ENCODE data around the gene SAMD10.
"Not testable (repeated sequence)": the region's sequence is repeated elsewhere in the genome, so short reads cannot be mapped to it uniquely, and the experiment has no call there.

Gene SAMD10

DNA sequence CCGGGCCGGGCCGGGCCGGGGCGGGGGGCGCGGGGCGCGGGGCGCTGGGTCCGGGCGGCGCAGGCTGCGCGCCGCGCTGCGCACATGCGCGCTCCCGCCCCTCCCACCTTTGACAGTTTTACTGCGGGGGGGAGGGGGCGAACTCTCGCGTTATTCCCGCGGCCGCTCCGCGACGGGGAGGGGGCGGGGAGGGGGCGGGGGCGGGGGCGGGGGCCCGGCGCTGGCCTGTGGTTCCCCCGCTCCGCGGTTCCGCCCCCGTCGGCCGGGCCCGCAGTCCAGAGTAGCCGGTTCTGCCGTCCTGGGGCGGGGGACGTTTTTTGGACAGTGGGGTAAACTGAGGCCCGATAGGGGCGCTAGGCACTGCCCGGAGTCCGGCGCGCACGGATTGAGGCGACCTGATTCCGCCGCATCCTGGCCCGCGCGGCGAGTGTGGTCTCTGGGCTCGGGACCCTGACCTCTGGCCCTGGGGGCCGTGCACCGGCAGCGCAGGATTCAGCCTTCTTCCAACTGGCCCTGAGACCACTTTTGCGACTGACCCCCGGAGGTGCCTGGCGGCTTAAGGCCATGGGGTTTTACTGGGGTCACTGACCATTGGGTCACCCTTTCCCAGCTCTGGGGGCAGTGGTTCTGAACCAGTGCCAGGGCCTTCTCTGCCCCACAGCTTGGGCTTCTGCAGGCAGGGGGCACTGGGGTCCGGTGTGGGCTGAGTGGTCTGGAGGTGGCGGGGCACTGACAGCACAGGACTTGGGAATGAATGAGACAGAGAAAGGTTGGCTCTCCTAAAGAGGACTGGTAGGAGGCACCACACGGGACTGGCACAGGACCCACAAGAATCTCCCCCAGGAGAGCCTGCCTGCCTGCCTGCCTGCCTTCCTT lies 9.4 kb downstream of the SAMD10 start, which contains the start of gene ZNF512B:
TSS of gene ZNF512B (minus strand) at position 93 of the 876 bp plus-strand sequence. CDS start 1,980 bp downstream, outside the sequence.
- DNase-seq (ENCODE audit: extremely low read depth in 1 of 2, low read depth in 1 of 2): no peak

DNA sequence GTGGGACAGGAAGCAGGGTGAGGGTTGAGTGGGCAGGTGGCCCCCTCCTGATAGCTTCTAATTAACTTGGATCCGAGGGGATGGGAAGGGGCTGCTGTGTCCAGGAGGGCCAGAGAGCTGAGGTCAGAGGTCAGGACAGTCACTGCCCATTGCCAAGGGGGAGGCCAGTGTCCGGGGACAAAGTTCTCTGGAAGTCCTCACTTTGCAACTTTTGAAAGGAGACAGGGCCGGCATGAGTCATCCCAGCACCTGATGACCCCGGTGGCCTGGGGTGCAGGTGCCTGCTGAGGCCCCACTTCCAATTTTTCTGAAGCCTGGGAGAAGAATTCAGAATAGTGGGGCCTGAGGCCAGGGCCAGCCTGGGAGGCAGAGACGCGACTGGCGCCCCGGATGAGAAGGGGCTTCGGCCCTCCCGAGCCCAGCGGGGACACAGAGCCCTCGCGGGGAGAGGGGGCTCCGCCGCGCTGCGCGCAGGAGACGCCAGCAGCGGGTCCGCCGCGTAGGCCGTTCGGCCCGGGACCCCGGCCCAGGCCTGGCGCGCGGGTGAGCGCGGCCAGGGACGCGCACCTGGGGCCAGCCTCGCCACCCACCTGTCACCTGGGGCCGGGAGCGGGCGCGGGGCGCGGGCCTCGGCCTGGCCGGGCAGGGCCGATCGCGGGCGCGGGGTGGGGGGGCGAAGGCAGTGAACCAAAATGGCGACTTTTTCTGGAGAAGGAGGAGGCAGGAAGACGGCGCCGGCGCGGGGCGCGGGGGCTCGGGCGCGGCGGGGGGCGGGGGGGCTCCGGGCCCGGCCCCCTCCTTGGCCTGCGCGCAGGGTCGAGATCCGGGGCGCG lies 10.3 kb downstream of the SAMD10 start:
- DNase-seq (ENCODE audit: extremely low read depth in 1 of 2, low read depth in 1 of 2): no peak

DNA sequence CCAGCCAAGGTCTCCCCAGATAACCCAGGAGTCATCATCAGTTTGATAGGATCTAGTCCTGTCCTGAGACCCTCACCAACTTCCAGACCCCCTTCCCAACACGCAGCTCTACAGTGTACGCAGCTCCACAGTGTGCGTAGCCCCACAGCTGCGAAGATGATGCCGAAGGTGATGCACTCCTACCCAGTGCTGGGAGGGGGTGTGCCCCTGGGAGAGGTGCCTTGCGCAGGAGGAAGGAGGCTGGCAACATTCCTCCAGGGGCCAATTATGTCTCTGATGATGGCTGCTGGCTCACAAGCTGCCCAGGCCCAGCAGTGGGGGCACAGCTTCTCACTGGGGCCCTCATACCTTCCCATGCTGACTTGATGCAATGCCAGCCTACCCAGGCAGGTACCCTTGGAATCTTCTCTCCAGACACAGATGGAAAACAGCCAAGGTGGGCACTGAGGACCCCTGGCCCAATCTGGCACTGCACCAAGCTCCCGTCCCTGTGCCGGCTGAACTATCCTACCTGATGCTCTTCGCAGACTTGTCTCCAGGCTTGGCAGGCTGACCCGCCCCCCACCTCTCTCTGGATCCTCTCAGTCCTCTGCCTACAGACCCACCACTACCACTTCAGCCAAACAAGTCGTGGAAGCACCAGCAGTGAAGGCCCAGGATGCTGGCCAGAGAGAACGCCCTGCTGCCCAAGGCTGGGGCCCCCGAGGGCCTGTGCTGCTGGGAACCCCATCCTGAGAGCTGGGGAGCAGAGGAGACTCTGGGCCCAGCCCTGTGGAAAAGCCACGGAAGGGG lies 11.1 kb downstream of the SAMD10 start:
- DNase-seq (ENCODE audit: extremely low read depth in 1 of 2, low read depth in 1 of 2): no peak

DNA sequence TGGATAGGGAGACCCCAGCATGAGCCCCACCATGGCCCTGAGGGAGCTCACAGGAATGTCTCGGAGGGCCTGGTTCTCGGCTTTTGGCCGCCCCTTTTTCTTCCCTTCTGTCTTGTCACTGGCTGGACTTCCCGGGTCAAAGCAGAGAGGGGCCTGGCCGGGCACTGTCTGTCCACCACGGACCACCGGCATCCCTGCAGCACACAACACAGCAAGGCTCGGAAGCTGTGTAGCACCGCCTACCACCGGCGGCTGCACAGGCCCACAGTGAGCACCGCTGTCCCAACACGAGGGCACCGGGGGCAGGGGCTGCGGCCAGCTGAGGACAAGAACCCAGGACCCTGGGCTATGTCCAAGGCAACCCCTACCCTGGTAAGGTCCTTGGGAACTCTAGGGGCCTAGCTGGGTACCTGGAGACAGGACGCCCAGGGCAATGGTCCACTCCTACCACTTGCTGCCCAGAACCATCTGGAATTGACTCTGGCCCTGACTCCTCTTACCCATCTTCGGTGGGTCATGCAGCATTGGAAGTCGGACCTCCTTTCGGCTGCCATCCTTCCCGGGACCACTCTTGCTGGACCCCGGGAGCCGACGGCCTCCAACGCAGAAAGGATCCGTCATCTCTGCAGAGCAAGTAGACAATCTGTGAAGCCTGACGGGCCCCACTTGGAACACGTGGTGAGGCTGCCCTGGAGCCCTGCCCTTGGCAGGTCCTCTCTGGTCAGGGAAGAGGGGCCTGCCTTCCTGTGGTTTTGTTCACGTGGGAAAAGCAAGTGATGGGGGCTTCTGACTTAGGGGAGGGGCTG lies 11.9 kb downstream of the SAMD10 start:
- DNase-seq (ENCODE audit: extremely low read depth in 1 of 2, low read depth in 1 of 2): no peak

DNA sequence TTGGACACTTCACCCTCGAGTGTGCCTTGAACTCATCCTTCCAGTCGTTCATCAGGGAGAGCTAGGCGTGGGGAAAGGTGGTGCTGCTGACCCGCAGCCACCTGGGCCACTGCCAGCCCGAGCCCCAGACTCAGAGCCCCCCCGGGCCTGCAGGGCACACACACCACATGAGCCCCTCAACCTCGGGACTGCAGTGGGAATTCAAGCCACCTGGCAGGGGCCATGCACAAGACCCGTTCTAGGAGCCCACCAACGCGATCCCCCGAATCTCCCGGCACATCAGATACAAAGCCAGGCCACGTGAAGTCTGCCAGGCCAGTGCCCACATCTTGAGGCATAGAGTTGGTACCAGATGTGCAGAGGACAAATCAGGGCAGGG lies 12.5 kb downstream of the SAMD10 start:
- no peak for DNase-seq (ENCODE audit: extremely low read depth in 1 of 2, low read depth in 1 of 2)

DNA sequence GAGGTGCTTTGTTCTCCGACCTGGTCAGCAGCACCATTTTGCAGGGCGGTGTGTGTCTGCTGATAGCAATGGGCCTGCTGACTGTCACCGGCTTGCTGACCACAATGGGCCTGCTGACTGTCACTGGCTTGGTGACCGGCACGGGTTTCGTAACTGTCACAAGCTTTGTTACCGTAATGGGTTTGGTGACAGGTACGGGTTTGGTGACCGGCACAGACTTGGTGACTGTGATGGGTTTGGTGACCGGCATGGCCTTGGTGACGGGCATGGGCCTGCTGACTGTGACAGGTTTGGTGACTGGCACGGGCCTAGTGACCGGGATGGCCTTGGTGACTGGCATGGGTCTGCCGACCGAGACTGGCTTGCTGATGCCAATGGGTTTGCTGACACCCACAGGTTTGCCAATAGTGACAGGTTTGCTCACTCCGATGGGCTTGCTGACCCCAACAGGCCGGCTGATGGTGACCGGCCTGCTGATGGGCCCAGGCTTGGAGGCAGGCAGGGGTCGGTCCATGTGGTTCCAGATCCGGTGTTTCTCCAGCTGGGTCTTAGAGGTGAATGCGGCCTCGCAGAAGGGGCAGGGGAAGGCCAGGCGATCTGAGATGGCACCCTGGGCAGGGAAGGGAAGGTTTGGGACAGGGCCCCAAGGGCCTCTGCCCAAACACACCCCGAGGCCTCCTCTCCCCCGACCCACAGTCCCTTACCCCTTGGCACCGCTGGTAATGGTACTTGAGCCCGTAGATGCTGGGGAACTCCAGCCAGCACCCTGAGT lies 13.1 kb downstream of the SAMD10 start:
- DNase-seq (ENCODE audit: extremely low read depth in 1 of 2, low read depth in 1 of 2): no peak

DNA sequence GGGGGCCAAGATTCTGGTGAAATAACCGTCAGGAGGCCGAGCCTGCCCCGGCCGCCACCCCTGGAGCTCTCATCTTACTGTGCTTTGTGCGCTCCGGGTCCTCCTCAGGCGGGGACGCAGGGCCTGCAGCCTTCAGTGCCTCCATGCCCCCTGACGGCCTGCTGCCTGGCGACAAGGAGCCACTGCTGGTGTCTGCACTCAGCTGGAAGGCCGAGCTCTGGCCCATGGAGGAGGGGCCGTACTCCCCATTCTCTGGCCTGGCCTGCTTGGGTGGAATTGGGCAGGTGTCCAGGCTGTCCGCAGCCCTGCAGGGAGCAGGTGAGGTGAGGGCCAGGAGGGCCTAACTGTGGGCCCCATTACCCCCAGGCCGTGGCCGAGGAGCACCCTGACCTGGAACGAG lies 15.0 kb downstream of the SAMD10 start:
- DNase-seq (ENCODE audit: extremely low read depth in 1 of 2, low read depth in 1 of 2): no peak

DNA sequence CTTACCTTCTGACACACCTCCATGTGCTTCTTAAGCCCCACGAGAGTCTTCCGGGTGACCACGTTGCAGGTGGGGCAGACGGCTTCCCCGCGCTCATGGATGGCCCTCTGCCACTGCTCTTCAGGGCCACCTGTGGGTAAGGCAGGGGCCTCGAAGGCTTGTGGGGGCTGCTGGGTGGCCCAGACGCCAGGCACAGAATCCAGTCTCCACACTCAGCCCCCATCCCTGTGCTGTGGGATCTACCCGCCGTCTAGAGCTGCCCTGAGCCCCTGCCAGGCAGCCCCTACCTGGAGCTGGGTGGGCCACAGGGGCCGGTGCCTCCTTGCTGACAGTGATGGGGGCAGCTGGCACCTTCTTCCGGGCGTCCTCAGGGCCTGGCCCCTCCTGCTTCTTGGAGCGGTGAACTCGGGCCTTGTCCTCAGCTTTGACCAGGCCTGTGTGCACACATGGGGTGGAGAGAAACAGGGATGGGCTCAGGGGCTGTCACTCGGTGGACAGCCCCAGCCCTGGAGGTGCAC lies 15.6 kb downstream of the SAMD10 start:
- DNase-seq (ENCODE audit: extremely low read depth in 1 of 2, low read depth in 1 of 2): no peak

DNA sequence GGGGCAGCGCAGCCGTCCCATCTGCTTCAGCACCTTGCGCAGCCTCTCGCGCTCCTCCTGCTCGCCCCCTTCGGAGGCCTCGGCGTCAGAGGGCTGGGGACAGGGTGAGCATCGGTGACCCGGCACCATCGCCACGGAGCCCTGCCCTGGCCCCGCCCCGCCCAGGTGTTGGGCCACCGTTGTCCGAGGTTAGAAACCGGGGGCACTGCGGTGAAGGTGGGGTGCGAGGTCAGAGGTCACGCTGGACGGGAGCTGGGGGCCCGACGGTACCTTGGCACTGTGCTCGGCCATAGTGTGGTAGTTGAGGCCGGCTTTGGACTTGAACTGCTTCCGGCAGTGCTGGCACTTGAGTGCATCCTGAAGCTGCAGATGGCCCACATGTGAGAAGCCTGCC lies 16.1 kb downstream of the SAMD10 start:
- DNase-seq (ENCODE audit: extremely low read depth in 1 of 2, low read depth in 1 of 2): no peak

DNA sequence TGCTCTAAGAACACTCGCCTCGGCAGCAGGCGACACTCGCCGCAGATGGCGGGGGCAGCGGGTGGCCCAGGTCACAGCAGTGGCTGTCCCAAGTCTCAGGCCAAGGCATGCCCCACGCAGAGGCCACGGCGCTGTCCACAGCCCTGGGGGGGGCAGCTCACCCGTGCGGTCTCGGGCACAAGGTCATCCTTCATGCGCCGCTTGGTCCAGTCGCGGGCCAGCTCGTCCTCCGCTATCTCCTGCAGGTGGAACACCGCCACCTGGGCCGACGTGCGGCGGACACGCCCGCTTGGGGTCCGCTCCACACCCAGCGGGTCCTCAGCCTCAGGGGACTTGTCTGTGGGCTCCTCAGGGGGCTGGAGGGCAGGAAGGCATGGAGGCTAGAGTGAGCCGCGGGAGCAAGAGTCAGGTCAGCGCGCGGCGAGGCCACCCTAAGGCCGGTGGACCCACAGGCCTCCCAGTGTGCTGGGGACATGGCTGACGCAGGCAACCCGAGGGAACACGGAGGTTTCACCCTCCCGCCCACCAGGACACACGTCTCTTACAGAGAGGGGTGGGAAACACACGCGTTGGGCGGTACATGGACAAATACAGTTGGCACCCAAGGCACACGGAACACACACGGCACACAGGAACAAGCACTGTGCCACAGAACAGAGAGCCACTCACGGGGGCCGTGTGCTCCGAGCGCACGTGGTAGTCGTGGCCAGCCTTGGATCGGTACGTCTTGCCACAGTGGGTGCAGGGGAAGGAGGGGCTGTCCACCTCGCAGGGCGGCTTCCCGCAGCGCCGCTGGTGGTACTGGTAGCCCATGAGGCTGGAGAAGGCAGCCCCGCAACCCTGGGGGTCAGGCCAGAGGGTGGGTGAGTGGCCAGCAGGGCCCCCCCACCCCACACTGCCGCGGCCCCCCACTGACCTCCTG lies 16.8 kb downstream of the SAMD10 start:
- DNase-seq (ENCODE audit: extremely low read depth in 1 of 2, low read depth in 1 of 2): no peak

DNA sequence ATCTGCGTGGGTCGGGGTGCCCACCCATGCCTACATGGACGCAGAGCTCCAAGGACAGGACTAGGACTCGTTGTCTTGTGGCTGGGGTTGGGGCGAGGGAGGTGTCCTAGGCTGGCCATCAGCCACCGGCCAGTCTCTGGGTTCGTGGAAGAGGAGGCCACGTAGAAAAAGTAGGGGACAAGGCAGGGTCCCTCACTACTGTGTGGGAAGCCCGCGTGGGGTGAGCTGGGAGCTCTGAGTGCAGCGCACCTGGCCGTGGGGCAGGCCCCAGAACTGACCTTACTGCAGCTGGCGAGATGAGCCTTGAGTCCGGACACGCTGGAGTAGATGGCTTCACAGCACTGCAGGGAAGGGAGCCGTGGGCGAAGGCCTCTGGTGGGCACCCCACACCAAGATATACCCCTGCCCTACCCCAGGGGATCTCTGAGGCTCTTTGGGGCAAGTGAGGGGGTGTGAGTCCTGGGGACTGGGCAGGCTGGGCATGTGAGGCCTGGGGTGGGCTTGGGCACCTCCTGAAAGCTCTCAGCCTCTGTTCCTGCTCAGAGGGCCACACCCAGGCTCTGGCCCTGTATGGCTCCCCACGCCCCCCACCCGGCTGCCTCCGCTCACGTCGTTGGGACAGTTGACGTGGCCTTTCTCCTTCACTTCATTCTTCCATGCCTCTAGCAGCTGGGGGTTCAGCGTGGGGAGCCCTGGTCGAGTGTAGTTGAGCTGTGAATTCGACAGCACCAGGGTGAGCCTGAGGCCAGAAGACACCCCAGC lies 17.6 kb downstream of the SAMD10 start:
- DNase-seq (ENCODE audit: extremely low read depth in 1 of 2, low read depth in 1 of 2): no peak

DNA sequence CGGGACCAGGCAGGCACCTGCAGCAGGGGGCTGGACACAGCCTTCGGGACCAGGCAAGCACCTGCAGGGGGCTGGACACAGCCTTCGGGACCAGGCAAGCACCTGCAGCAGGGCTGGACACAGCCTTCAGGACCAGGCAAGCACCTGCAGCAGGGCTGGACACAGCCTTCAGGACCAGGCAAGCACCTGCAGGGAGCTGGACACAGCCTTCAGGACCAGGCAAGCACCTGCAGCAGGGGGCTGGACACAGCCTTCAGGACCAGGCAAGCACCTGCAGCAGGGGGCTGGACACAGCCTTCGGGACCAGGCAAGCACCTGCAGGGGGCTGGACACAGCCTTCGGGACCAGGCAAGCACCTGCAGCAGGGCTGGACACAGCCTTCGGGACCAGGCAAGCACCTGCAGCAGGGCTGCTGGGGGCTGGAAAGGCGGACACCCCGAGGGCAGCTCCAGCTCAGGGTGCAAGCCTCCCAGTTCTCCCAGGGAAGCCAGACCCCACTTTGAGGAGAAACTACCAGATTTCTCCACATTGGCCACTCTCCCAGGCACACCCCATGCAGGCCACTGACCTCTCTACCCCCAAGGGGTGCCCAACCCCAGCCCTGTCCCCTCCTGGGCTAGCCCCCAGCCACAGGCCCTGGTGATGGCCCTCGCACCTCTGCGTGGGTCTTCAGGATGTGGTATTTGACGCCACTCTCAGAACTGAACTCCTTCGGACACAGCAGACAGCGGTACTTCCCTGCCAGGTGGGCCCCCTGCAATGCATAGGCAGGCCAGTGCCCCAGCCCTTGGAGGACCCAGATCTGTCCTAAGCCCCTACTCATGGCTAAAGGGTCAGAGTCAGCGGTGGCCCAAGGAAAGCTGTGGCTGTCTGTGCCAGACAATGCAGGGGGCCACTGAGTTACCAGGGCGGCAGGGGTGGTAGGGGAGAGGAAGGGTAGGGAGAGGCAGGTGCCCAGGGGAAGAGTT lies 18.5 kb downstream of the SAMD10 start:
- not testable (repeated sequence) for DNase-seq (ENCODE audit: extremely low read depth in 1 of 2, low read depth in 1 of 2)

DNA sequence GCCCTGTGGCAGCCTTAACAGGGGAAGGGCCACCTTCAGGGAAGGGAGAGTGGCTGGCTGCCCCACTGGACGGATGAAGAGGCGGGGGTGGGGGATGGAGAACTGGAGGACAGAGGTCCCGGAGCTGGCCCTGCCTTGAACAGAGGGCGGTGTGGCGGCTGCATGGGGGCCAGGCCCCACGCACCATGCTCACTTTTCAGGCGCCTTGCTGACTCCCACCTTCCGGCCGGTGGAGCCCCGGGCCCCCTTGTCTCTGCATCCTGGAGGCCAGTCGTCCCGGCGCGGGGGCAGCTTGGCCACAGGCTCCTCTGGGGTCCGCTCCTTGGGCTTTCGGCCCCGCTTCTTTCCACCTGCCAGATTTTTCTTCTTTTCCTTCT lies 19.8 kb downstream of the SAMD10 start:
- no peak for DNase-seq (ENCODE audit: extremely low read depth in 1 of 2, low read depth in 1 of 2)

DNA sequence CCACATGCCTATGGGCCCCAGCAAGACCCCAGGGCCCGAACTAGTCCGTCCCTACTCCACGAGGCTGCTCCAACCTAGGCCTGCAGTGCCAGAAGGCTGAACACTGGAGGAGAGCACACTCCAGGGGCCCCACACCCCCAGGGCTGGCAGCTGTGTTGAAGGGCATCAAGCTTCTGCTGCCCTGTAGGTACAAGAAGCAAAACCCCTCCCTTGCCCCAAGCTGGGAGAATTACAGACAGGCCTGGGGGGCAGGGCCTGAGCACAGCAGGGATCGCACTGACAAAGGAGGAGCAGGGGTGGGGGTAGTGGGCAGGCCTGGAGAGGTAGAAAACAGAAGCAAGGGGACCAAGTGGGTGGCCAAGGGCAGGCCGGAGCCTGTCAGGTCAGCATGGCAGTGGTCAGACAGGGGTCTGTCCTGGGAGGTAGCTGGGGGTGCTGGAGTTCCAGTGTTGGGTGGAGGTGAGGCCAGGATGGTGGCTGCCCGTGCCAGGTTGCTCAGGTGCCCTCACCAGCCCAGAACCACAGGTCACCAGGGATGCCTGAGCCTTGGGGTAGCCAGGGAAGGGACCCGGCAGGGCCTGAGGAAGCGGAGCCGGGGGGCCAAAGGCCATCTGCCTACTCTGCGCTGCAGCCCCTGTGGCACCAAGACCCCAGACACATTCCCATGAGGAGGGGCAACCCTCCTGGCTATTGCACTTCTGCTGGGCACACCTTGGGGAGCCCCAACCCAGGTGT lies 20.3 kb downstream of the SAMD10 start:
- no peak for DNase-seq (ENCODE audit: extremely low read depth in 1 of 2, low read depth in 1 of 2)

DNA sequence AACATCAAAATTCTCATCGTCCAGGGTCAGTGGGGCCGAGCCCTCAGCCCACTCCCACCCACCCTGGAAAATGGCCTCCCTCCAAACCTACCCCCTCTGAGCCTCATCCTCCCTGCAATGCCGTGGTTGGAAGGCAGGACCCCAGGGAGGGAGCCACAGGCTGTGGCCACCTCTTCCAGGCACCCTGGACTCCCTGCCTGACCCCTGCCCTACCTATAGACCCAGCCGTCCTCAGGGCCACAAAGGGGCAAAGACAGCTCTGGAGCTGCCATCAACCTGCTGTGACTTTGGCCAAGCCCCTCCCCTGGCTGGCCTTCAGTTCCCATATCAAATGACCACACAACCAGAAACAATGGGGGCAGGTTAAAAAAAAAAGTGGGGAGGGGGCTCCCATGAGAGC lies 21.0 kb downstream of the SAMD10 start:
- no peak for DNase-seq (ENCODE audit: extremely low read depth in 1 of 2, low read depth in 1 of 2)

All from stimulated activated CD8-positive, alpha-beta memory T cell treated with anti-CD3 and anti-CD28 coated beads, Interleukin-7, amount 100 ng/mL, for 48 hours (primary cell).